ENCODE measurements around the gene CTRB2. TPM values are rescaled to one million over a fixed set of nuclear protein-coding genes. Genes with fewer than 3 reads are reported as not detected.

The CTRB2 gene
- total and polyA plus RNA-seq, 4 donors, result 9.1 to 19.0 (median 12.1) TPM

DNA sequence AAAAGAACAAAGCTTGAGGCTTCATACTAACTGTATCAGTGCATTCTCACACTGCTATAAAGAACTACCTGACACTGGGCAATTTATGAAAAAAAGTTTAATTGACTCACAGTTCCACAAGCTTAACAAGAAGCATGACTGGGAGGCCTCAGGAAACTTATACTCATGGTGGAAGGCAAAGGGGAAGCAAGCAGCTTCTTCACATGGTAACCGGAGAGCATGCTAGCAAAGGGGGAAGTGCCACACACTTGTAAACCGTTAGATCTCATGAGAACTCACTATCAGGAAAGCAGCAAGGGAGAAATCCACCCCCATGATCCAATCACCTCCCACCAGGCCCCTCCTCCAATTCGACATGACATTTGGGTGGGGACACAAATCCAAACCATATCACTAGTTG lies 25.3 kb downstream of the CTRB2 start:
- WGBS, 2 donors, result 39 to 42% methylated on average over 3 of the region's 3 CpGs
- Histone ChIP-seq H3K9me3 (ENCODE audit: control insufficient read depth, low read length) (peaks cover under 1% of the 10 kb centered on the region), H3K27ac (ENCODE audit: low read depth in 1 of 2, low read length in 2 of 2) (no peak overlapping the region), H3K36me3 (ENCODE audit: control insufficient read depth in 1 of 2, insufficient read depth in 2 of 2, low read length in 1 of 2) (no peaks in the 10 kb centered on the region), H3K4me3 (ENCODE audit: low read length in 2 of 2) (no peak overlapping the region), H3K27me3 (ENCODE audit: control insufficient read depth in 1 of 2, insufficient read depth in 2 of 2, low read length in 1 of 2) (no peaks in the 10 kb centered on the region), H3K4me1 (ENCODE audit: control insufficient read depth in 1 of 2, insufficient read depth in 2 of 2, low read length in 2 of 2) (no peaks in the 10 kb centered on the region)
- DNase-seq (no peak), ATAC-seq (ENCODE audit: low FRiP score) (no peak)
- intact Hi-C loops (cut with DNase I), result no loop called here

- H3K27me3 ChIP-seq (ENCODE audit: control insufficient read depth in 1 of 2, insufficient read depth in 2 of 2, low read length in 1 of 2), result no peaks in the 10 kb centered on the region
- DNase-seq (no peak), ATAC-seq (ENCODE audit: low FRiP score) (no peak)
- no peak overlapping the region for H3K27ac ChIP-seq (ENCODE audit: low read depth in 1 of 2, low read length in 2 of 2)
- 96 to 98% methylated on average over 6 of the region's 6 CpGs for WGBS, 2 donors
- H3K9me3 ChIP-seq (ENCODE audit: control insufficient read depth, low read length), result peaks cover 4% of the 10 kb centered on the region
- H3K36me3 ChIP-seq (ENCODE audit: control insufficient read depth in 1 of 2, insufficient read depth in 2 of 2, low read length in 1 of 2), result no peaks in the 10 kb centered on the region
- no peak overlapping the region for H3K4me3 ChIP-seq (ENCODE audit: low read length in 2 of 2)
- intact Hi-C loops (cut with DNase I), result no loop called here
- H3K4me1 ChIP-seq (ENCODE audit: control insufficient read depth in 1 of 2, insufficient read depth in 2 of 2, low read length in 2 of 2), result no peaks in the 10 kb centered on the region
These were observed 27.8 kb downstream of the CTRB2 start for GRCh38 chr16:75179208-75179607.

- intact Hi-C loops (cut with DNase I), result no loop called here
- Histone ChIP-seq H3K36me3 (ENCODE audit: control insufficient read depth in 1 of 2, insufficient read depth in 2 of 2, low read length in 1 of 2) (no peaks in the 10 kb centered on the region), H3K4me1 (ENCODE audit: control insufficient read depth in 1 of 2, insufficient read depth in 2 of 2, low read length in 2 of 2) (no peaks in the 10 kb centered on the region), H3K27me3 (ENCODE audit: control insufficient read depth in 1 of 2, insufficient read depth in 2 of 2, low read length in 1 of 2) (no peaks in the 10 kb centered on the region), H3K4me3 (ENCODE audit: low read length in 2 of 2) (no peak overlapping the region), H3K9me3 (ENCODE audit: control insufficient read depth, low read length) (peaks cover 5% of the 10 kb centered on the region), H3K27ac (ENCODE audit: low read depth in 1 of 2, low read length in 2 of 2) (no peak overlapping the region)
- 97 to 98% methylated on average over 2 of the region's 2 CpGs for WGBS, 2 donors
- DNase-seq (no peak), ATAC-seq (ENCODE audit: low FRiP score) (no peak)
These were observed 30.0 kb downstream of the CTRB2 start for GRCh38 chr16:75176926-75177325.

DNA sequence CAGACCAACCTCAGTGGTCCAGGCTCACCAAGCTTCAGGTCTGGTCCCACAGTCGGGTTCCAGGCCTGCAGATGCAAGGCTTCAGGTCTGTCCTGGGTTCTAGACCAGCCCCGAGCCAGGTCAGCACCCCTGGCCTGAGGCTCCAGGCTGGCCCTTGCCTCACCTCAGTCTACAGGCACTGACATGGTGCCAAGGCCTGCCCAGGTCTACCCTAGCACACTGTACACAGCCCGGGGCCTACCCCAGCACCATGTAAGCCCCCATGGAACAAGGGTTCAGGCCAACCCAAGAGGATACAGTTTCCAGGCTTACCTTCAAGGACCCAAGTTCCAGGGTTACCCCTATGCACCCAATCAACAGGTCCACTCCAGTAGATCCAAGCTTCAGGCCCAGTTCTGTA lies 31.9 kb downstream of the CTRB2 start:
- DNase-seq (no peak), ATAC-seq (ENCODE audit: low FRiP score) (peak; percentile 36)
- intact Hi-C loops (cut with DNase I), result no loop called here
- WGBS, 2 donors, result 98% methylated on average over 3 of the region's 3 CpGs
- peaks cover 1 to 4% of the 10 kb centered on the region in 2 donors for H3K36me3 ChIP-seq (ENCODE audit: control insufficient read depth in 1 of 2, insufficient read depth in 2 of 2, low read length in 1 of 2)
- peaks cover 6% of the 10 kb centered on the region for H3K9me3 ChIP-seq (ENCODE audit: control insufficient read depth, low read length)
- no peak overlapping the region for H3K4me3 ChIP-seq (ENCODE audit: low read length in 2 of 2)
- no peaks in the 10 kb centered on the region for H3K4me1 ChIP-seq (ENCODE audit: control insufficient read depth in 1 of 2, insufficient read depth in 2 of 2, low read length in 2 of 2)
- no peak overlapping the region for H3K27ac ChIP-seq (ENCODE audit: low read depth in 1 of 2, low read length in 2 of 2)
- H3K27me3 ChIP-seq (ENCODE audit: control insufficient read depth in 1 of 2, insufficient read depth in 2 of 2, low read length in 1 of 2), result no peaks in the 10 kb centered on the region

GRCh38 chr16:75172578-75172977 lies 34.4 kb downstream of the CTRB2 start:
- Histone ChIP-seq H3K4me1 (ENCODE audit: control insufficient read depth in 1 of 2, insufficient read depth in 2 of 2, low read length in 2 of 2) (no peaks in the 10 kb centered on the region), H3K36me3 (ENCODE audit: control insufficient read depth in 1 of 2, insufficient read depth in 2 of 2, low read length in 1 of 2) (peaks cover 19 to 21% of the 10 kb centered on the region in 2 donors), H3K9me3 (ENCODE audit: control insufficient read depth, low read length) (peaks cover 14% of the 10 kb centered on the region), H3K4me3 (ENCODE audit: low read length in 2 of 2) (no peak overlapping the region), H3K27me3 (ENCODE audit: control insufficient read depth in 1 of 2, insufficient read depth in 2 of 2, low read length in 1 of 2) (no peaks in the 10 kb centered on the region), H3K27ac (ENCODE audit: low read depth in 1 of 2, low read length in 2 of 2) (no peak overlapping the region)
- ATAC-seq (ENCODE audit: low FRiP score) (no peak), DNase-seq (no peak)
- WGBS, 2 donors, result 97 to 100% methylated on average over 4 of the region's 4 CpGs
- intact Hi-C loops (cut with DNase I), result no loop called here

DNA sequence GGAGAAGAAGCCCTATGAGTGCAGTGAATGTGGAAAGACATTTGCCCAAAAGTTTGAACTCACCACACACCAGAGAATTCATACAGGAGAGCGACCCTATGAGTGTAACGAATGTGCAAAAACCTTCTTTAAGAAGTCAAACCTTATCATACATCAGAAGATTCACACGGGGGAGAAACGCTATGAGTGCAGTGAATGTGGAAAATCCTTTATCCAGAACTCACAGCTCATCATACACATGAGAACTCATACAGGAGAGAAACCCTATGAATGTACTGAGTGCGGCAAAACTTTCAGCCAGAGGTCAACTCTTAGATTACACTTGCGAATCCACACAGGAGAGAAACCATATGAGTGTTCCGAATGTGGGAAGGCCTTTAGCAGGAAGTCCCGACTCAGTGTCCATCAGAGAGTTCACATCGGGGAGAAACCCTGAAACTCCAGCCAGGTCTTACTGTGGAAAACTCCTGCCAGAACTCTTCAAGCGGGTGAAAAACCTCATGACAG lies 37.0 kb downstream of the CTRB2 start:
- Histone ChIP-seq H3K27ac (ENCODE audit: low read depth in 1 of 2, low read length in 2 of 2) (no peak overlapping the region), H3K4me1 (ENCODE audit: control insufficient read depth in 1 of 2, insufficient read depth in 2 of 2, low read length in 2 of 2) (no peaks in the 10 kb centered on the region), H3K36me3 (ENCODE audit: control insufficient read depth in 1 of 2, insufficient read depth in 2 of 2, low read length in 1 of 2) (peaks cover 21 to 24% of the 10 kb centered on the region in 2 donors), H3K9me3 (ENCODE audit: control insufficient read depth, low read length) (peaks cover 13% of the 10 kb centered on the region), H3K27me3 (ENCODE audit: control insufficient read depth in 1 of 2, insufficient read depth in 2 of 2, low read length in 1 of 2) (no peaks in the 10 kb centered on the region), H3K4me3 (ENCODE audit: low read length in 2 of 2) (no peak overlapping the region)
- intact Hi-C loops (cut with DNase I), result no loop called here
- DNase-seq, result no peak
- WGBS, 2 donors, result 96 to 98% methylated on average over 10 of the region's 10 CpGs
- no peak for ATAC-seq (ENCODE audit: low FRiP score)

DNA sequence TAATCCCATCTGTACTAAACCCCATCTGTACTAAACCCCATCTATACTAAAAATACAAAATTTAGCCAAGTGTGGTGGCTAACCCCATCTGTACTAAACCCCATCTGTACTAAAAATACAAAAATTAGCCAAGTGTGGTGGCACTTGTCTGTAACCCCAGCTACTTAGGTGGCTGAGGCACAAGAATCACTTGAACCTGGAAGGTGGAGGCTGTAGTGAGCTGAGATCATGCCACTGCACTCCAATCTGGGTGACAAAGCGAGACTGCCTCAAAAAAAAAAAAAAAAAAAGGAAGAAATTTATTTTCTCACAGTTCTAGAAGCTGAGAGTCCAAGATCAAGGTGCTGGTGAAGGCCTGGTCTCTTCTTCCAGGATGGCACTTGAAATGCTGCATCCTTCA lies 46.6 kb downstream of the CTRB2 start:
- H3K27ac ChIP-seq (ENCODE audit: low read depth in 1 of 2, low read length in 2 of 2), result no peak overlapping the region
- H3K4me3 ChIP-seq (ENCODE audit: low read length in 2 of 2), result no peak overlapping the region
- DNase-seq (no peak), ATAC-seq (ENCODE audit: low FRiP score) (no peak)
- H3K4me1 ChIP-seq (ENCODE audit: control insufficient read depth in 1 of 2, insufficient read depth in 2 of 2, low read length in 2 of 2), result no peaks in the 10 kb centered on the region
- WGBS, 2 donors, result 94 to 100% methylated on average over 1 of the region's 1 CpG
- intact Hi-C loops (cut with DNase I), result no loop called here
- H3K27me3 ChIP-seq (ENCODE audit: control insufficient read depth in 1 of 2, insufficient read depth in 2 of 2, low read length in 1 of 2), result no peaks in the 10 kb centered on the region
- H3K36me3 ChIP-seq (ENCODE audit: control insufficient read depth in 1 of 2, insufficient read depth in 2 of 2, low read length in 1 of 2), result peaks cover 0 to 4% of the 10 kb centered on the region in 2 donors
- H3K9me3 ChIP-seq (ENCODE audit: control insufficient read depth, low read length), result no peaks in the 10 kb centered on the region

Other genes starting within 250 kb of the CTRB2 start
- 10 to 100 TPM; 62.6 to 78.1 TPM for gene WDR59, start 222.0 kb downstream of the CTRB2 start, total RNA-seq
- gene WDR59, start 222.0 kb downstream of the CTRB2 start, polyA plus RNA-seq, result 10 to 100 TPM; 12.8 to 34.1 TPM
- gene ZNRF1, start 208.1 kb downstream of the CTRB2 start, total RNA-seq, result 10 to 100 TPM; 20.8 to 26.3 TPM
- gene ZNRF1, start 208.1 kb downstream of the CTRB2 start, polyA plus RNA-seq, result 1 to 10 TPM; 4.6 to 7.4 TPM
- gene LDHD, start 90.4 kb downstream of the CTRB2 start, total RNA-seq, result 1 to 10 TPM; 5.5 to 5.6 TPM
- gene LDHD, start 90.4 kb downstream of the CTRB2 start, polyA plus RNA-seq, result 1 to 10 TPM; 5.6 to 6.8 TPM
- 10 to 100 TPM; 13.1 to 19.2 TPM for gene ZFP1, start 58.6 kb downstream of the CTRB2 start, total RNA-seq
- 1 to 10 TPM; 3.9 to 6.3 TPM for gene ZFP1, start 58.6 kb downstream of the CTRB2 start, polyA plus RNA-seq
- 1 to 10 TPM; 3.4 to 6.8 TPM for gene CTRB1, start 11.8 kb upstream of the CTRB2 start, total RNA-seq
- gene CTRB1, start 11.8 kb upstream of the CTRB2 start, polyA plus RNA-seq, result 10 to 100 TPM in 1 of 2 donors, 1 to 10 TPM in 1; 5.7 to 17.4 TPM
- gene BCAR1, start 44.5 kb upstream of the CTRB2 start, total RNA-seq, result 100 to 1,000 TPM; 125 to 140 TPM
- gene BCAR1, start 44.5 kb upstream of the CTRB2 start, polyA plus RNA-seq, result 10 to 100 TPM; 28.7 to 56.3 TPM
- 10 to 100 TPM; 55.9 to 59.1 TPM for gene CFDP1, start 226.3 kb upstream of the CTRB2 start, total RNA-seq
- 100 to 1,000 TPM in 1 of 2 donors, 10 to 100 TPM in 1; 52.8 to 111 TPM for gene CFDP1, start 226.3 kb upstream of the CTRB2 start, polyA plus RNA-seq

Measured in aorta (tissue), 5 donors.